HG03342 (cell line): ENCODE results near the gene IARS2.
"Not testable (repeated sequence)": the region's sequence is repeated elsewhere in the genome, so short reads cannot be mapped to it uniquely, and the experiment has no call there.

Experiments used
- ATAC-seq: cut with Tn5 transposase; IDR thresholded peaks from one replicate; pipeline ENCODE4 v1.9.1; 2021; ENCODE audit warnings: mild to moderate bottlenecking, moderate library complexity; ENCODE audit not compliant: unreplicated experiment

Gene IARS2

DNA sequence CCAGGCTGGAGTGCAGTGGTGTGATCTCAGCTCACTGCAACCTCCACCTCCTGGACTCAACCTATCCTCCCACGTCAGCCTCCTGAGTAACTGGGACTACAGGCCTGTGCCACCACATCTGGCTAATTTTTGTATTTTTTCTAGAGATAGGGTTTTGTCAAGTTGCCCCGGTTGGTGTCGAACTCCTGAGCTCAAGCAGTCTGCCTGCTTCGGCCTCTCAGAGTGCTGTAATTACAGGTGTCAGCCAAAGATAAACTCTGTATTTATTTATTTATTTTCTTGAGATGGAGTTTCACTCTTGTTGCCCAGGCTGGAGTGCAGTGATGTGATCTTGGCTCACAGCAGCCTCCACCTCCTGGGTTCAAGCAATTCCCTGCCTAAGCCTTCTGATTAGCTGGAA, 18.7 kb downstream of the IARS2 start:
- not testable (repeated sequence) for ATAC-seq

DNA sequence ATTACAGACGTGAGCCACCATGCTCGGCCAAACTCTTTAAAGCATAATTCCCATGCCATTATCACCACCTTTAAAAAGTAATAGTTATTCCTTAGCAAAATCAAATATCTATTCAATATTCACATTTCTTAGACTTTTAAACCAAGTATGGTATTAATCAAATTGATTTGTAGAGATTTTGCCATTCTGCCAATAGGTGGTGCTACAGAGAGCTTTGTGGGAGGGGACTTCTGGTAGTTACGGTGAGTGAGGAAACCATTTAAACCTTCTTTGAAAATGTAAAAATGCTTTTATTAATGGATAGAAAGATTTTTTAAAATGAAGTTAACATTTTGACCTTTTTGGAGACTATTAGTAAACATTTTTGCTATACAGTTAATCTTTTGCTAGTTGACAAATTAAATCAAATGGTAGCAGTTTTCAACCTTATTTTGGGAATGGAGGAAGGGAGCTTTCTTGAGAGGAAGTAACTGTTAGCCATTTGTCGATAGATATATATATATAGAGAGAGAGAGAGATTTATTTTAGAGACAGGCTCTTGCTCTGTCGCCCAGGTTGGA, 19.3 kb downstream of the IARS2 start:
- peak; percentile 73 for ATAC-seq

DNA sequence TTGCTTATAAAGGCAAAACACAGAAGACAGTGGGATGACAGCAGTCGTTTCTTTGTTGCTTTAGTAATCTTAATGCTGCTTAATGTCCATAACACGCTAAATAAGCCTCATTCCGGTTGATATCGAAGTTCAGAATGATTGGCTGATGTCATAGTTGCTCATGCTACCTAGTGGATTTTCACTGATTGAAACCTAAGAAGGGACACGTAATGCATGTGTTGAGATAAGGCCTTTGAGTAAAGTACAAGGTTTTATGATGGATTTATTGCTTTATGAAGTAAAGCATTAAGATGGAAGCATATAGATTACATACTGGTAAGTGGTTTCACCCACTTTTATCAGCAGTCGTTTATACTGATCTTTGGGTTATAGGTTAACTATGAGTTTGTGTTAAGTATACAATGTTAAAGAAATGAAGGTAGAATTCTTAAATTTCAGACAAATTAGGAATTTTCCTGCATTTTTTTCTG, 25.1 kb downstream of the IARS2 start:
- no peak for ATAC-seq

DNA sequence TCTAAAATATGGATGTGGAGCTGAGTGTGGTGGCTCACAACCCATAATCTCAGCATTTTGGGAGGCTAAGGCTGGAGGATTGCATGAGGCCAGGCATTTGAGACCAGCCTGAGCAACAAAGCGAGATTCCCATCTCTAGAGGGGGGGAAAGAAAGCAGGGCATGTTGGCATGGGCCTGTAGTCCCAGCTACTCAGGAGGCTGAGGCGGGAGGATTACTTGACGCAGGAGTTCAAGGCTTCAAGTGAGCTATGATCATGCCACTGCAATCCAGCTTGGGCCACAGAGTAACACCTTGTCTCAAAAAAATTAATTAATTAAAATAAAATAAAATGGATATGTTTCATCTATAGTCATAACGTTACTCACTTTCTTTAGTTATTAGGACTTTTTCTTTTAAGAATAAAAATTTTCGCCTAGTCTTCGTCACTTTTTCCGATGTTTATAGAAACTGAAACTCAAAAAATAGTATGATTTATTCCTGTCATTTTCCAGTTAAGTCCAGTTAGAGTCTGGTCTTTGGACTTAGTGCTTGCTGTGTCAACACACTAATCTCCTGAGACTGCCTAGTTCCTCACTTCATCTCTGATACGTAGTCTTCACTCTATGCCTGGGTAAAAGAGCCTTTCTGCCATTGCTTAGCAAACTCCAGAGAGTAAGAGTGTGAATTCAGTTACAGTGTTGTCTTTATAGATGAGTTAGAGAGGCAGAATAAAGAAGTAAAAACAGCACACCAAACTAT, 28.0 kb downstream of the IARS2 start:
- no peak for ATAC-seq

DNA sequence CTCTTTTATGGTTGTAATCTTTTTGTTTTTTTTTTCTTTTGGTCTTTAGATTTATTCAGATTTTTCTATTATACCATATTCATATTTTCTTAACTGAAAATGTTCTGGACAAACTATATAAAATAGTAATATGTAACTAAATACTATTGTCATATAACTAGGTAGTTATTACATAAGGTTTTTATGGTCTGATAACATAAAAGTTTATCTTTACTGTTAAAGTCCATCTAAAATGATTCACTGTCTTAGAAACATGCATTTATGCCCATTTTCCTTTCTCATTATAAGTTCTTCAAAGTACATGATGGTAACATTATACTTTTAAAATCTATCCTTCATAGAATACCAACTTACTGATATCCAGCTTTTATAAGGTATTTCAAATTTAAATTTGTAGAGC, 29.1 kb downstream of the IARS2 start:
- ATAC-seq, result no peak

DNA sequence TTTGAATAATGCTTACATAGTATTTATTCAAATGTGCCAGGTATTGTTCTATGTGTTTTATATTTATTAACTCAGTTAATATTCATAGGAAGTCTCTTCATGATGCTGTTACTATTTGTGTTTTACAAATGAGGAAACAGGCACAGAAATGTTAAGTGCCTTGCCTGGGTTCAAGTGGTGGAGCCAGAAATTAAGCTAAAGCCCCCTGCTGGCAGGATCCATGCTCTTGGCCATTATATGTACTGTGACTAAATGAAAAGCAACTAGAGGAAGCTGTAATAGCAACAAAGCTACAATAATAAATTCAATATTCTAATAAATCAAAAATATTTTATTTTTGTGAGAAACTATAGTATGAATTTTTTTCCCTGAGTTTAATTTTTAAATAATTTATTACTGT, 30.0 kb downstream of the IARS2 start:
- ATAC-seq, result no peak

DNA sequence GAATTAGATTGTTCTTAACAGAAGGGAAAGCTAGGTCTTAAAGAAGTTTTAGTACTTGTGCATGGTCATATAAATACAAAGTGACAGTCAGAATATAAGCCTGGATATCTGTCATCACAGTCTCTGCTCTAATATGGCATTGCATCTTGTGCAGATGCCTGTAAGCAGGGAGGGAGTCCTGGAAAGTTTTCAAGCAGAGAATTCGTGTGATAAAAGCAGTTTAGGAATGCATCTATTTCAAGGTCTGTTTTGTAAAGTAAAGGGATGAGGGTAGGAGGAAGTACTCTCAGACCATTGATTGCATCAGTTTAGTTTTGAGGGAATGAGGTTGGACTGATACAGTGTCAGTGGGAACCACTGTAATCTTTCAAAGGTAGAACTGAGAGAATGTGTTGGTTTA, 30.6 kb downstream of the IARS2 start:
- no peak for ATAC-seq

DNA sequence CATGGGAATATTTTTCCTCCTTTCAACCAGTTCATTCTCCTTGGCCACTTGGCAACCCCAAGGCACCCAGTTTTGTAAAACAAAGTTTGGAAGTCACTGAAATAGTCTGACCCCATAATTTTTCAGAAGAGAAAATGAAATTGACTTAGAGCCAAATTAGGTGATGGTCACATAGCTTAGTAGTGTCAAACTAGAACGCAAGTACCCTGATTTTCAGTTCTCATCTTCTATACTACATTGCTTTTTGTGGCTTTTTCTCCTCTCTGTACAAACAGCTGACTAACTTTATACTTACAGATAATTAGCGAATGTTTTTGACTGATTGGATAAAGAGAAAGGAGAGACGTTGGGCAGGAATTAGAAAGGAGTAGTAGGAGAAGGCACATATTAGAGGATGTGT, 33.1 kb downstream of the IARS2 start:
- ATAC-seq, result no peak

DNA sequence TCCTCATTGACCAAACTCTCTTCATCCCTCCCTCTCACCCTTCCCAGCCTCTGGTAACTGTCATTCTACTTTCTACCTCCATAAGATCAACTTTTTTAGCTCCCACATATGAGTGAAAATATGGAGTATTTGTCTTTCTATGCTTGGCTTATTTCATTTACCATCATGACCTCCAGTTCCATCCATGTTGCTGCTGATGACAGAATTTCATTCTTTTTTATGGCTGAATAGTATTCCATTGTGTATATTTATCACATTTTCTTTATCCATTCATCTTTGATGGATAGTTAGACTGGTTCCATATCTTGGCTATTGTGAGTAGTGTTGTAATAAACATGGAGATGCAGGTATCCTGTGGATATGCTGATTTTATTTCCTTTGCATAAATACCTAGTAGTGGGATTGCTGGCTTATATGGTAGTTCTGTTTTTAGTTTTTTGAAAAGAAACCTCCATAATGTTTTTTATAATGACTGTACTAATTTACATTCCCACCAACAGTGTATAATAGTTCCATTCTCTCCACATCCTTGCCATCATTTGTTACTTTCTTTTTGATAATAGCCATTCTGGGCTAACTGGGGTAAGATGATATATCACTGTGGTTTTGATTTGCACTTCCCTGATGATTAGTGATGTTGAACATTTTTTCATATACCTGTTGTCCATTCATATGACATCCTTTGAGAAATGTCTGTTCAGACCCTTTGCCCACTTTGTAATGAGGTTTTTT, 35.7 kb downstream of the IARS2 start:
- no peak for ATAC-seq

DNA sequence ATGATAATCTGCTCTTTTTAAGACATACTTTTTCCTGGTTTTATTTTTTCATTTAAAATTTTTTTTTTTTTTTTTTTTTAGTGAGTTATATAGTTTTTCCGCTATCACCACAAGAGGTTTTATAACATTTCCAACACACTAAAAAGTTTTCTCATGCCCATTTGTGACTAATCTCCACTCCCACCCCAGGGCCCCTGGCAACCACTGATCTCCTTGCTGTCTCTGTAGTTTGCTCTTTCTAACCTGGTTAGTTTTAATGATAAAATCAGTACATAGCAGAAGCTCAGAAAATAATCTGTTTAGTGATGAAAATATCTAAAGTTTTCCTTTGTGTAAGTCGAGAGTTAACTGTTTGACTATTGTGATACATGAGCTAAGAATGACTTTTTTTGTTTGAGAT, 41.8 kb downstream of the IARS2 start:
- ATAC-seq, result no peak

DNA sequence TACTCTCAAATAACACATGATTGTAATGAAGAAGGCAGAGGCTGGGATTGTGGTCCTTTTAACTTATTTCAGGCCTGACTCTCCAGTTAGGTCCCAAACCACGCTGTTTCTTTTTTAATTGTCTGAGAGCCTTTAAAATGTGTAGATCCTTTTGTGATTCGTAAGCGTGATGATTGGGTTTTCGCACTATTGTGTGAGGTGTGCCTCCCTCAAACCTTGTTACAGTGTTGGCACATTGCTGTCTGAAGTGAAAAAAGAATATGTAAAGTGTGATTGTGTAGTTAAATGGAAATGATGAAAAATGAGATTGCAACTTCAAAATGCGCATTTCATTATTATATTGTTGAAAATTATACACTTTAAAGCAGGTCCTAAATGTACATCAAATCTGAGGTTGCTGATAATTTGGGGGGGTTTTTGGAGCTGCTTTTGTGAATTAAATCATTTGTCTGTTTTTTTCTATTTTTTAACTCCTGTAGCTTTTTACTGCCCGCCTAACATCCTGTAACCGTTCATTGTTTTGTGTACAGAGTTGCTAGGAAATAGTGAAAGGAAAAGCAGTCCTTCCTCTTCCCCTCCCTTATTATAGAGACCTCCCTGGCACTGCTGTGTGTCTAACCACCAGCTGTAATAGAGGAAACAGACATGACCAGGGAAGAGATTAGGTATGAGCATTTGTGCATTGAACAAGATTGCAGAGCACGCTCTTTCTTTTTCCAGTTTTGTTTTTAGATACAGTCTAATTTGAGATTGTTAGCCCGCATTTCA, 43.3 kb downstream of the IARS2 start:
- ATAC-seq, result peak; percentile 73

DNA sequence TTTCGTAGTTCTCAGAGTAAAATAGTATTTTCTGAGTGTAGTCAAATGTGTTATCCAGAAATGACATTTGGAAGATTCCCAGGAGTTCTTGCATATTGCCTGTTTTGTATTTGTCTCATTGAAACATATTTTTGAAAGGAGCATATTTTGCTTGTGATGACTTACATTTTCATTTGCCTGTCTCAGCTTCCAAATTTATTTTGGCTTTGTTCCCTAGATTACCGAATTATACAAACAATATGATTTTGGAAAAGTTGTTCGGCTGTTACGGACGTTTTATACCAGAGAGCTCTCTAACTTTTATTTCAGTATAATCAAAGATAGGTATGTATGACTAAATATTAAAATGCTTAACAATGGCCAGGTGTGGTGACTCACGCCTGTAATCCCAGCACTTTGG, 46.0 kb downstream of the IARS2 start:
- ATAC-seq, result no peak

DNA sequence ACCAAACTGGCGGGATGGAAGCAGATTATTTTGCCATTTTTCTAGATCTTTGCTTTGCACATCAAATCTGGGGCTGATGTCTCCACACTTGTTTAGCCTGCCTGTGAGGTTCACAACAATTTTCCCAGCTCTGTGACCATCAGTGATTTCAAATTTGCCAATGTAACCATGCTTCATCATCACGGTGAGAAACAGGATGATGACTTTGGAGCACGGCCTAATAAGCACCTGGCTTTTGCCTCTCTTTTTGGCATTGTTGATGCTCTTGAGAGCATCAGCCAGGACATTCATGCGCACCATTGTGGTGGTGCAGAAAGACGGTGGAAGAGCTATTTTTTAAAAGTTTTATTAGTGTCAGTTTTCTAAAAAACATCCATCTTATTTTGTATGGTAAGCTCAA, 50.1 kb downstream of the IARS2 start:
- ATAC-seq, result no peak

DNA sequence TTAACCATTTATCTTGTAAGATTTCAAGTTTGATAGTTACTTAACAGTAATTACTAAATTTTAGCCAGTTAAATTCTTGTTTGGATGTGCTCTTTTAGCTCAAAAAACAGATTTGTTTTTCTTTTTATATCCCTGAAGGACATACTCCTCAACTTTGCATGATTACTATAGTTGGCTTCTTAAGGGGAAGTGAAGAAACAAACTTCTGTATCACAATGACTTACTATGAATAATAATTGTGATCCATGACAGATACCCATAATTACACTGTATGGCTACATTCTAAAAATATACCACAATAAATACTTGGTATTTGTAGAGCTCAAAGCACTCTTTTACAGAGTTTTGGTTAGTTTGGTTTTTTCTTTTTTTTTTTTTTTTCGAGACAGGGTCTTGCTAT, 55.8 kb downstream of the IARS2 start:
- peak; percentile 72 for ATAC-seq

DNA sequence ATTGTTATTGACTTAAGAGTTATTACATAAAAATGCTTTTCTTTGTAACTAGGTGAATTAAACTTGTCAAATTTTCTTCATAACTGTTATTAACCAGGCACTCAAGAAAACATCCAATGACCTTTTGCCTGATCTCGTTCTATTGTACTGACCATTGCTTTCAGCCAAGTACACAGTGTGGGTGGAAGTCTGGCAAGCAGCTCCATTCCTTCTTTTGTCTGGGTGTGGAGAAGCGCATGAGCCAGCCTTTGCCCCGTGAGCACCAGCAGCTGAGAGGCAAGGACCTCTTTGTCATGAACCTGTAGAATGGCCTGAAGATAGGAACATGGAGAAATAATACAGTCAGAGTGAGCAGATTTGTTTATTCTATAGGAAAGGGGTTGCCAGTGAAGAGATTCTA, 57.5 kb downstream of the IARS2 start:
- ATAC-seq, result no peak

DNA sequence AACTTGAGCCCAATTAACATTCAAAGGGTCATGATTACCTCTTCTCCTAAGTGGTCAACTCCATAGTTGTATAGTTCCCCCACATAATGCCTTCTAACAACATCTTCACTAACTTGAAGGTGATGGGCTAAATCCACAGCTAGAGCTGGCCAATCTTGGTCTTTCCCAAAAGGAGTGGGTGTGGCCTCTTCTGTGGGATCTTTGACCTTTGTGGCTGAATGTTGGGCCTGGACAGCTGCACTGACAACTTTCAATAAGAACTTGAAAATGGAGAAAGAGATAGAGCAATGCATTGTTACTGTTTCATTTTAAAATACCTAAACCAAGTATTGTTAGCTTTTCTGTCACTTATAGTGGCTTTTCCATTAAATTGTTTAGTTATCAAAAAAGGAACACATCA, 59.2 kb downstream of the IARS2 start:
- no peak for ATAC-seq

DNA sequence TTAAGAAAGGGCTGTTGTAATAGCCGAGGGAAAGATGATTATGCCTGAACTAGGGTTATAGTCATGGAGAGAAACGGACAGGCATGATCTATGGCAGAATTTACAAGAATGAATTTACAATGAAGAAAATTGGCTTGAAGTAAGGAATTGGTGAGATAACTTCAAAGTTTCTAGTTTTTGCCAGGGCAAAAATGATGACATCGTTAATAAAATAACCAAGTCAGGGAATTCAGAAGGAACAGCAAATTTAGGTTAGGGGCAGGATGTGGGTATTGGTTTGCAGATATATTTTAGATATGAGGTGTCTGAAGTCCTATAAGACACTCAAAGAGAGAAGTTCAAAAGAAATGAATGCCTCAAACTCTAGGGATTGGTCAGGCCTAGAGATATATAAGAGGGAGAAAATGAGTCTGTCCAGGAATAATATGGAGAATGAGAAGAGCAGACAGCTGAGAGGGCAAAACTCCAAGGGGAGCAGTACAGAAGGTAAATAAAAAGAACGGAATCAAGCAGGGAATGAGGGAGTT, 62.8 kb downstream of the IARS2 start:
- no peak for ATAC-seq

DNA sequence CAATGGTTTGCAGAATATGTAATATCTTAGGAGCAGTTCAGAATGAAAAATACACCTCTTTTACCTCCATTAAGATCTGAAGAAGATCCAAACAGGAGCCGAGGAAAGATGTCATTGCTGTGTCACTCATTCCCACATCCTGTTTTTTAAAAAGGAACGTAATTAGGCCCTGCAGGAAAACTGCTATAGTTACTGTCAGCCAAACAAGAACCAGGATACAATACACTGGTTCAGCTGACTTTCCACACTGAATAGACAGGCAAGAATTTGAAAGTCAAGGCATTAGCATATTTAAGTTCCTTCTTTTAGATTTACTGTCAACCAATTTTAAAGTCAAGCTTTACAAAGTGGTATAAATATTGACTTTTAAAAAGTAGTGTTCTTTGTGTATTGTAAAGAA, 63.8 kb downstream of the IARS2 start:
- no peak for ATAC-seq

DNA sequence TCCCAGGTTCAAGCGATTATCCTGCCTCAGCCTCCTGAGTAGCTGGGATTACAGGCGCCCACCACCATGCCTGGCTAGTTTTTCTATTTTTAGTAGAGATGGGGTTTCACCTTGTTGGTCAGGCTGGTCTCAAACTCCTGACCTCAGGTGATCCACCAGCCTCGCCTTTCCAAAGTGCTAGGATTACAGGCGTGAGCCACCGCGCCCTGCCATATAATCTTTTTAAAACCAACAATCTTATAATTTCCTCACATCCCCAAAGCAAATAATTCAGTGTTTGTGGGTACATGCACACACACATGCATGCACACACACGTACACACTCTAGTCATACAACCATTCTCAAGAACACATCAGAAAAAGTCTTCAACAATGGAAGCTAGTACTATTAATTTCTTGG, 64.6 kb downstream of the IARS2 start:
- ATAC-seq, result not testable (repeated sequence)

DNA sequence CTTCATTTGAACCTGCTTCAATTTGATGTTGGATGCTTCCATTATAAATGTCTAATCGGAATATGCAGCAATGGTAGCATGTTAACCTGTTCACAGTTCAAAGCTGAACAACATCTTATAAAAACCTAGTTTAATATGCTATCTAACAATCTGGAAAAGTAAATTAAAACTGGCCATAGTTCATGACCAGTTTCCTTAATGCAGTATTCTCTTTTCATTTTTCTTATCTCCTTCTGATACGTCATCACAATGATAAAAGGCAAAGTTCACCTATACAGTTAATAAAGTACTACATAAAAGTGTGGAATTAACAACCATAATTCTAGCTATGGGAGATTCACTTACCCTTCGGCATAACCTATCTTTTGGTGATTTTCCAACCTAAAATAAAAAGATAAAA, 65.1 kb downstream of the IARS2 start:
- ATAC-seq, result no peak

DNA sequence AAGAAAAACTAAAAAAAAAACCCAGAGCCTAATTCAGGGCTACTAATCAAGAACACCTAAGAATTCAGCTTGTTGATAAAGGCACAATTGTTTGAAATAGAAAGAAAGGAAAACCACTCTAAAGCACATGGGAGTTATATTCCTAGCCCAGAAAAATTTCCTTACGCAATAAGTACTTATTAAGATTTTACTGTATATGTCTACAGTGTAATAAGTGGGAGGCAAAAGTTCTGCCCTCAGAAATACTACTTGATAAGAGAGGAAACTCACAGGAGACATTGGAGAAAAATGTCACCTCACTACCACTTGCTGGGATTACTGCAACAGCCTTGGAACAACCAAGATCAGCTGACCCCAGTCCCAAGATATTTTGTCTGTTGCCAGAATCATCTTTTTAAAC, 66.1 kb downstream of the IARS2 start:
- ATAC-seq, result no peak
